ENCODE results near the gene KRTAP4-7.

- TF ChIP-seq EZH2 (IDR thresholded peaks at IDR 0.05) (no peak), POLR2AphosphoS5 (IDR thresholded peaks at IDR 0.05; ENCODE audit: borderline replicate concordance, low read depth, low read length) (no peak)
These were observed 7.2 kb upstream of the KRTAP4-7 start for GRCh38 chr17:41076788-41077187.
